ENCODE measurements around the gene GLIS1.
"Not testable (repeated sequence)": the region's sequence is repeated elsewhere in the genome, so short reads cannot be mapped to it uniquely, and the experiment has no call there.

GLIS1 gene

DNA sequence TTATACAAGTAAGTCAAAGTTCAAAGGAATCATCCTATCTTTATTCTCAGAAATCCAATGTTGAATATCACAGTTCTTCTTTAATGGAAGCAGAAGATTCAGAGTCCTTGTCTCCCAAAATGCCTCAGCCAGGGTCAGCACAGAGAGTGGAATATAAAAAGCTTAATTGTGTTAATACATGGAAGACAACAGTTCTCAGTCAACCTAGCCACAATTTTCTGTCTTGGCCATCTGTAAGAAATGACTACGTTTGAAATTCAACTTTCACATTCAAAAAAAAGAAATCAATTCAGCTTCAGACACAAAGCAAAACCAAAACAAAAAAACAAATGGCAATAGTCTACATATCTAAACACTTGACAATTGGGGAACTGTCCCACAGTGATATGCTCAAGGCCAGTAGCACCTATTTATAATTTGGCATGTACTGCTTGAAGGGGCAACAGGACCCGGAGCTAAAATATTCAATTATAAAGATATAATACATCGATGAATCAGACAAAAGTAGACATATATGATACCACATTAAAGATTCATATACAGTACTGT lies 27.3 kb upstream of the GLIS1 start:
- TF ChIP-seq EZH2 (IDR thresholded peaks at IDR 0.05) (no peak), FOXP2 (optimal IDR thresholded peaks at IDR 0.05; ENCODE audit: control extremely low read depth, extremely low read length, insufficient read depth) (no peak), POLR2AphosphoS5 (IDR thresholded peaks at IDR 0.05; ENCODE audit: borderline replicate concordance, low read depth, low read length) (no peak)
- Histone ChIP-seq H3K36me3 (ENCODE audit: insufficient read depth, low read length) (peaks cover 45% of the 10 kb centered on the region), H3K27ac (no peak overlapping the region), H3K9me3 (ENCODE audit: low read depth, low read length) (no peaks in the 10 kb centered on the region), H3K9ac (ENCODE audit: insufficient read length) (no peak overlapping the region), H3K4me3 (no peak overlapping the region)
- DNase-seq (ENCODE audit: low read depth, low spot score): no peak

DNA sequence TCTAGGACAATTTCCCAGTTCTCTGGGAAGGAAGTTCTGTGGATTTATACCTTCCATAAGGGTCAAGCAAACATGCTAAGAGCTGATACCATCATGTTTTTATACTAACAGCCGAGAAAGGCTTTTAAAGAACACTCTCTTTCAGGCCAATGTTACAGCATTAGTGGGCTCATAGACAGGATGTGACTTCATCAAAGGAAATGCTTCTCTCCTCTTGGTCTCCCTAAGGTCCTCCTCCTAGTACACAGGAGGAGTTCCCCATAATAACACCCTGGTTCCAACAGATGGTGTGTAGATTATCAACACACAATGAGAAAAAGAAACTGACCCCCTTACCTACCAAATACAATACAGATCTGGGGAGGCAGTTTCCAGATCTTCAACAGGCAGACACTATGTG lies 26.7 kb upstream of the GLIS1 start:
- H3K9ac ChIP-seq (ENCODE audit: insufficient read length): no peak overlapping the region
- H3K4me3 ChIP-seq: no peak overlapping the region
- no peak overlapping the region for H3K27ac ChIP-seq
- no peak for DNase-seq (ENCODE audit: low read depth, low spot score)
- H3K36me3 ChIP-seq (ENCODE audit: insufficient read depth, low read length): peaks cover 39% of the 10 kb centered on the region
- no peak for TF ChIP-seq FOXP2 (optimal IDR thresholded peaks at IDR 0.05; ENCODE audit: control extremely low read depth, extremely low read length, insufficient read depth)
- TF ChIP-seq EZH2 (IDR thresholded peaks at IDR 0.05): no peak
- no peaks in the 10 kb centered on the region for H3K9me3 ChIP-seq (ENCODE audit: low read depth, low read length)

DNA sequence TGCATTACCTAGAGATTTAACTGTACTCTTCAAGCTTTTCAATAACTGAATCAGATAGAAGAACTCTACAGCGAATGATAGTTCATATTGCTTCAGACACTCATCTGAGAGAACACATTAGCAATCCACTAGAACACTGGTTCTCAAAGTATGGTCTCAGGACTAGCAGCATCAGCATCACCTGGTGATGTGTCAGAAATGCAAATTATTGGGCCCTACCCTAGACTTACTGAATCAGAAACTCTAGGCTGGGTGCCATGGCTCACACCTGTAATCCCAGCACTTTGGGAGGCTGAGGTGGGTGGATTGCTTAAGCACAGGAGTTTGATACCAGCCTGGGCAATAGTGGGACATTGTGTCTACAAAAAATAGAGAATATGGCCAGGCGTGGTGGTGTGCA lies 24.9 kb upstream of the GLIS1 start:
- TF ChIP-seq EZH2 (IDR thresholded peaks at IDR 0.05) (no peak), FOXP2 (optimal IDR thresholded peaks at IDR 0.05; ENCODE audit: control extremely low read depth, extremely low read length, insufficient read depth) (no peak), POLR2AphosphoS5 (IDR thresholded peaks at IDR 0.05; ENCODE audit: borderline replicate concordance, low read depth, low read length) (no peak)
- DNase-seq (ENCODE audit: low read depth, low spot score): no peak
- Histone ChIP-seq H3K27ac (no peak overlapping the region), H3K36me3 (ENCODE audit: insufficient read depth, low read length) (peaks cover 31% of the 10 kb centered on the region), H3K9ac (ENCODE audit: insufficient read length) (no peak overlapping the region), H3K4me3 (no peak overlapping the region), H3K9me3 (ENCODE audit: low read depth, low read length) (no peaks in the 10 kb centered on the region)

DNA sequence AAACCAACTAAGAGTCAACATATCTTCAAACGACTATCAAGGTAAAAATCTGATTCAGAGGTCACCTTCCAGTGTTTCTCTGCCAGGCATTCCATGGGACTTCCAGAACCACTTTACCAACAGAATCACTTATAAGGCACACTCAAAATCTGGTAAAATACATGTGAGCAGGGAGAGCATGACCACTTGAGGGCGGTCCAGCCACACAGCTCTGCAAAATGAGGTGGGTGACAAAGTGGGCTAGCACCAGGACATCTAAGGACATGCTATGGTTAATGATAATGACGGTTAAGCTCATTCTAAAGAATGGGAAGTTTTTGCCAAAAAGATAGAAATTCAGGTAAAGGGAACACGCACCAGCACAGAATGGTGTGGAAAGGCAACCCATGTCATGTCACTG lies 24.5 kb upstream of the GLIS1 start:
- H3K9ac ChIP-seq (ENCODE audit: insufficient read length): no peak overlapping the region
- no peak overlapping the region for H3K27ac ChIP-seq
- H3K36me3 ChIP-seq (ENCODE audit: insufficient read depth, low read length): peaks cover 27% of the 10 kb centered on the region
- no peaks in the 10 kb centered on the region for H3K9me3 ChIP-seq (ENCODE audit: low read depth, low read length)
- TF ChIP-seq POLR2AphosphoS5 (IDR thresholded peaks at IDR 0.05; ENCODE audit: borderline replicate concordance, low read depth, low read length) (no peak), EZH2 (IDR thresholded peaks at IDR 0.05) (no peak), FOXP2 (optimal IDR thresholded peaks at IDR 0.05; ENCODE audit: control extremely low read depth, extremely low read length, insufficient read depth) (no peak)
- DNase-seq (ENCODE audit: low read depth, low spot score): no peak
- H3K4me3 ChIP-seq: no peak overlapping the region

DNA sequence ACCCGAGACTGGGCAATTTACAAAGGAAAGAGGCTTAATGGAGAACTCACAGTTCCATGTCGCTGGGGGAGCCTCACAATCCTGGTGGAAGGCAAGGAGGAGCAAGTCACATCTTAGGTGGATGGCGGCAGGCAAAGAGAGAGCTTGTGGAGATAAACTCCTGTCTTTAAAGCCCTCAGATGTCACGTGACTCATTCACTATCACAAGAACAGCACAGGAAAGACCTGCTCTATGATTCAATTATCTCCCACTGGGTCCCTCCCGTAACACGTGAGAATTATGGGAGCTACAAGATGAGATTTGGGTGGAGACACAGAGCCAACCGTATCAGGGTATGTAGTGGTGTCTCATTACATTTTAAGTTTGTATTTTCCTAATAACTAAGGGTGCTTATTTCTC lies 21.5 kb upstream of the GLIS1 start:
- H3K9ac ChIP-seq (ENCODE audit: insufficient read length); H3K27ac ChIP-seq; DNase-seq (ENCODE audit: low read depth, low spot score); H3K4me3 ChIP-seq; H3K9me3 ChIP-seq (ENCODE audit: low read depth, low read length); H3K36me3 ChIP-seq (ENCODE audit: insufficient read depth, low read length): not testable (repeated sequence)

DNA sequence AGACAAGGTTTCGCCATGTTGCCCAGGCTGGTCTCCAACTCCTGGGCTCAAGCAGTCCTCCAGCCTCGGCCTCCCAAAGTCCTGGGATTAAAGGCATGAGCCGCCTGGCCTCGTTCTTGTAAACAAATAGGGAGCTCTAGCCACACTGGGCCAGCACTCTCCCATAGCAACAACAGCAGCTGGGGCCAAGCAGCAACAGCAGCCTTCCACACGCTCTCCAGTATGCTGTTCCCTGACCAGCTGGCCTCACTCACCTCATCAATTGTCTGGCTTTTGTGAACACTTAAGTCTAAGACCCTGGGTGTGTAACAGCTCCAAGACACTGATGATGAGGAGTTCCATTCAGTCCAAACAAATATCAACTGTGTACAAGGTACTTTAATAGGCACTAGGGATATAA lies 16.9 kb upstream of the GLIS1 start:
- H3K27ac ChIP-seq: no peak overlapping the region
- DNase-seq (ENCODE audit: low read depth, low spot score): no peak
- H3K4me3 ChIP-seq: no peak overlapping the region
- no peaks in the 10 kb centered on the region for H3K9me3 ChIP-seq (ENCODE audit: low read depth, low read length)
- TF ChIP-seq FOXP2 (optimal IDR thresholded peaks at IDR 0.05; ENCODE audit: control extremely low read depth, extremely low read length, insufficient read depth) (no peak), EZH2 (IDR thresholded peaks at IDR 0.05) (no peak), POLR2AphosphoS5 (IDR thresholded peaks at IDR 0.05; ENCODE audit: borderline replicate concordance, low read depth, low read length) (no peak)
- no peak overlapping the region for H3K9ac ChIP-seq (ENCODE audit: insufficient read length)
- no peaks in the 10 kb centered on the region for H3K36me3 ChIP-seq (ENCODE audit: insufficient read depth, low read length)

DNA sequence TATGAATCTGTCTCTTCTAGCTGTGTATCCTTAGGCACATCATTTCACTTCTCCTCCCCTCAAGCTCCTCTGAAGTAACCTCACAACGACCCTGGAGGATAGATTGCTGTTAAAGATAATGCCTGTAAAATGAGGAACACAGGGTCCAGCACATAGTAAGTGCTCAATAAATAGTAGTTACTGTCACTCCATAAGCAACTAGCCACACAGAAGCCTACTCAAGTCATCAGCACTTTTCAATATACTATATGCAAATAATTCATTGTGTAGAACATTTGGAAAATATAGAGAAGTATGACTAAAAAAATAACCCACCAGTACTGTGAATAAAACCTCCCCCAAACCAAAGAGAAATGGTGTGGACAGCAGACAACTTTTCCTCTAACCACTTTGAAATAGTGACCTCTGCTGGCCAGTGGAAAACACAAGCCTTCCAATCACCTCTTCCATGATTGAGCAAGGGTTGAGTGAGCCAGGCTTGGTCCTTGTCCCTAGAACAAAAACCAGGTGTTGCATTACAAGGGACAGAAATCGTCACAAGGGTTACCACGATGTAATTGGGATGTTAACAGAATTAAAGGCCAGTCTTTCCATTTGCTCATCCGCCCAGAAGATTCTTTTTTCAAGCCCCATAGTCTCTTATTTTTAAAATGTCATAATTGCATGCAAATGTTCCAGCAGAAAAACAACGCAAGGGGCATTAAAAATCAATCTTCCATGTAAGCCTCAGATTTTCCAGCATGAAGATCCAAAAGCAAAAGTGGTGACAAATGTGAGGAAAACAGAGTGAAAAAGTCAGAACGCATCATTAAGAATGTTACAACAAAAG lies 15.7 kb upstream of the GLIS1 start:
- no peak for DNase-seq (ENCODE audit: low read depth, low spot score)
- Histone ChIP-seq H3K9me3 (ENCODE audit: low read depth, low read length) (no peaks in the 10 kb centered on the region), H3K9ac (ENCODE audit: insufficient read length) (no peak overlapping the region), H3K27ac (no peak overlapping the region), H3K4me3 (no peak overlapping the region), H3K36me3 (ENCODE audit: insufficient read depth, low read length) (no peaks in the 10 kb centered on the region)
- TF ChIP-seq EZH2 (IDR thresholded peaks at IDR 0.05) (no peak), FOXP2 (optimal IDR thresholded peaks at IDR 0.05; ENCODE audit: control extremely low read depth, extremely low read length, insufficient read depth) (no peak), POLR2AphosphoS5 (IDR thresholded peaks at IDR 0.05; ENCODE audit: borderline replicate concordance, low read depth, low read length) (no peak)

DNA sequence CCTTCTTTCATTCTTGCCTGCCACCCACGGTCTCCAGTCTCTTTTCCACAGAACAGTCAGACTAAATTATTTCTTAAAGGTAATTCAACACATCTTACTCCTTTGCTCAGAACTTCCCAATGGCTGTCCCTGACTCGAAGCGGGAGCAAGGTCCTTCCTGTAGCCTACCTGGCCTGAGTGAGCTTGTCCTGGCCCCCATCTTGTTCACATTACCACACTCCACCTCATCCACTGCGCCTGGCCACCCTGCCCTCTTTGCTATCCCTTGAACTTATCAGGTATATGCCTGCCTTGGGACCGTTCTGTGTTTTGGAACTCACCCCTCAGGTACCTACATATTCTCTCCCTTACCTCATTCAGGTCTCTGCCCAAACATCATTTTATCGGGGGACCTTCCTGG lies 13.3 kb upstream of the GLIS1 start:
- no peak for DNase-seq (ENCODE audit: low read depth, low spot score)
- no peak for TF ChIP-seq EZH2 (IDR thresholded peaks at IDR 0.05)
- TF ChIP-seq POLR2AphosphoS5 (IDR thresholded peaks at IDR 0.05; ENCODE audit: borderline replicate concordance, low read depth, low read length): no peak
- TF ChIP-seq FOXP2 (optimal IDR thresholded peaks at IDR 0.05; ENCODE audit: control extremely low read depth, extremely low read length, insufficient read depth): no peak
- H3K4me3 ChIP-seq: no peak overlapping the region
- H3K9me3 ChIP-seq (ENCODE audit: low read depth, low read length): no peaks in the 10 kb centered on the region
- H3K36me3 ChIP-seq (ENCODE audit: insufficient read depth, low read length): no peaks in the 10 kb centered on the region
- H3K9ac ChIP-seq (ENCODE audit: insufficient read length): no peak overlapping the region
- no peak overlapping the region for H3K27ac ChIP-seq

DNA sequence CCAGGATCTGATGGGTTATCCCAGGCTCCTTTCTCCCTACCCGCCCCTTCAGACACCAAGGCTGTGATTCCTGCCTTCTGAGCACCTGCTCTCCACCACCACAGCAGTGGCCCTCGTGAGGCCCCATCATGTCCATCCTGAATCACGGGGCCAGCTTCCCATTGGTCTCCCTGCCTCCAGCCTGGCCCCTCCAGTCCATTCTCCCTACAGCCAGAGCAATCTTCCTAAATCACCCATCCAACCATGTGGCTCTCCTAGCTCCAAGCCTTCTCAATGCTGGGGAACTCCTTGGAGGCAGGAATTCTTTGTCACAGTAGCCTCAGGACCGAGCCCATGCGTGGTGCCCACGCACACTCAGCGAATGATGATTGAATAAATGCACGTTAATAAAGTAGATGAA lies 8.9 kb upstream of the GLIS1 start:
- no peak for DNase-seq (ENCODE audit: low read depth, low spot score)
- no peak overlapping the region for H3K4me3 ChIP-seq
- no peak overlapping the region for H3K27ac ChIP-seq
- no peaks in the 10 kb centered on the region for H3K9me3 ChIP-seq (ENCODE audit: low read depth, low read length)
- no peak for TF ChIP-seq FOXP2 (optimal IDR thresholded peaks at IDR 0.05; ENCODE audit: control extremely low read depth, extremely low read length, insufficient read depth)
- H3K36me3 ChIP-seq (ENCODE audit: insufficient read depth, low read length): no peaks in the 10 kb centered on the region
- H3K9ac ChIP-seq (ENCODE audit: insufficient read length): no peak overlapping the region

All from SK-N-MC (cell line).